HG03571 (cell line): ENCODE results near the gene TUBB4A.
"Not testable (repeated sequence)": the region's sequence is repeated elsewhere in the genome, so short reads cannot be mapped to it uniquely, and the experiment has no call there.

Source experiments
- ATAC-seq: cut with Tn5 transposase; IDR thresholded peaks from one replicate; pipeline ENCODE4 v1.9.1; 2021; ENCODE audit not compliant: unreplicated experiment

The TUBB4A gene

GRCh38 chr19:6501740-6502648 is at the start of gene TUBB4A:
TUBB4A (minus strand) TSS chr19:6502309; CDS start chr19:6502212, 97 bp downstream.
- ATAC-seq: no peak

DNA sequence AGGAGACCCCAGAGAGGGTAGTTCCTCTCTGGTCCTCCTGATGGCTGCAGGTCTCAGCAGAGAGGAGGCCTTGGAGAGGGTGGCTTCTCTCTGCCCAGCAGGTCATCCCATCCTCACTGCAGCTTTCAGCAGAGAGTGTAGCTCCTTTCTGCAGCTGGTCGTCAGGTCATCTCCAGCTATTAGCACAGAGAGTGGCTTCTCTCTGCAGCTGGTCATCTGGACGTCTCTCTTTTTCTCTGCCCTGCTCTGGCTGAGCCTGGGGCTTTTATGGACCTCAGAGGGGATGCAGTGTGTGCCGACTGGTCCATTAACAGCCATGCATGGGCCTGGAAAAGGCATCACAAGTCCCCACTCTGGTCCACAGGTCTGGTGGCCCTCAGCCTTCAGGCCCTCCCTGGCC is 49.0 kb upstream of the TUBB4A start:
- no peak for ATAC-seq

DNA sequence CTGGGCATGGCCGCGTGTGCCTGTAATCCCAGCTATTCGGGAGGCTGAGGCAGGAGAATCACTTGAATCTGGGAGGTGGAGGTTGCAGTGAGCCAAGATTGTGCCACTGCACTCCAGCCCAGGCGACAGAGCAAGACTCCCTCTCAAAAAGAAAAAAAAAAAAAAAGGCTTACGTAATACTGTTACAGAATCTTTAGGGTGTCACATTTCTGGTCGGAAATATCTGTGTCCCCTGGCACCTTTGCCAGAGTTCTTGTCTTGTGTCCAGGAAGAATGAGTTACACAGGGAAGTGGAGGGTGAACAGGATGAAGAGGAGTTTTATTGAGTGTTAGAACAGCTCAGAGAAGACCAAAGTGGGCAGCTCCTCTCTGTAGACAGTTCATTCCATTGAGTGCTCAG is 48.6 kb upstream of the TUBB4A start:
- not testable (repeated sequence) for ATAC-seq

- ATAC-seq: no peak
Observed at GRCh38 chr19:6543866-6544347, 41.8 kb upstream of the TUBB4A start.

DNA sequence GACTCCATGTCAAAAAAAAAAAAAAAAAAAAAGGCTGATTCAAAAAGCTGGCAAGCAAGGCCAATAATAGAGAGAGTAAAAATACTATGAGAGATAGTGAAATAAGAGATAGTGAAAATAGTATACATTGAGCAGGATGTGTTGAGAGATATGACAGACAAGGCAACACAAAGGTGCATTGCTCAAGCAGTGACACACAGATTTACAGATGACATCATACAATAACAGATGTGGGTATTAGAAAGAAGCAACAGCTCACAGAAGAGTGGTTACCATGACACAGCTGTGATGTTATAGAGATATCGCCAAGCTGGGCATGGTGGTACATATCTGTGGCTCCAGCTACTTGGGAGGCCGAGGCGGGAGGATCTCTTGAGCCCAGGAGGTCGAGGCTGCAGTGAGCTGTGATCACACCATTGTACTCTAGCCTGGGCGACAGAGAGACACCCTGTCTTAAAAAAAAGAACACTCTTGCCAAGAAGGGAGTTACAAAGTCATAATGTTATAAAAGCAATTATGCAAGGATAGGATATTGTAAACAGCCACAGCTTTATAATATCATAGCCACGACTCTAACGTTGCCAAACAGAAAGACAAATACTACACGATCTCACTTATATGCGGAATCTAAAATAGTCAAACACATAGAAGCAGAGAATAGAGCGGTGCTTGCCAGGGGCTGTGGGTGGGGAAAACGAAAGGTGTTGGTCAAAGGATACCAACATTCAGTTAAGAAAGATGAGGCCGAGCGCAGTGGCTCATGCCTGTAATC is 39.0 kb upstream of the TUBB4A start:
- no peak for ATAC-seq

- ATAC-seq: no peak
Observed at GRCh38 chr19:6539514-6539913, 37.4 kb upstream of the TUBB4A start.

GRCh38 chr19:6535558-6536137 is 33.5 kb upstream of the TUBB4A start:
- ATAC-seq: no peak

DNA sequence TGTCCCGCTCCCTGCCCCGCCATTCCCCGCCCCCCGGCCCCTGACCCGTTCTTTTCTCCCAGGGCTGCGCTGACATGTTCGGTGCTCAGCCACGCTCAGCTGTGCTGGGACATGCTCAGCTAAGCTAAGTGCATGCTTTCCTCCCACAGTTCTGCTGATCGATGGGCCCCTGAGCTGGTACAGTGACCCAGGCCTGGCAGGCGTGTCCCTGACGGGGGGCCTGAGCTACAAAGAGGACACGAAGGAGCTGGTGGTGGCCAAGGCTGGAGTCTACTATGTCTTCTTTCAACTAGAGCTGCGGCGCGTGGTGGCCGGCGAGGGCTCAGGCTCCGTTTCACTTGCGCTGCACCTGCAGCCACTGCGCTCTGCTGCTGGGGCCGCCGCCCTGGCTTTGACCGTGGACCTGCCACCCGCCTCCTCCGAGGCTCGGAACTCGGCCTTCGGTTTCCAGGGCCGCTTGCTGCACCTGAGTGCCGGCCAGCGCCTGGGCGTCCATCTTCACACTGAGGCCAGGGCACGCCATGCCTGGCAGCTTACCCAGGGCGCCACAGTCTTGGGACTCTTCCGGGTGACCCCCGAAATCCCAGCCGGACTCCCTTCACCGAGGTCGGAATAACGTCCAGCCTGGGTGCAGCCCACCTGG is 32.5 kb upstream of the TUBB4A start:
- ATAC-seq: no peak

DNA sequence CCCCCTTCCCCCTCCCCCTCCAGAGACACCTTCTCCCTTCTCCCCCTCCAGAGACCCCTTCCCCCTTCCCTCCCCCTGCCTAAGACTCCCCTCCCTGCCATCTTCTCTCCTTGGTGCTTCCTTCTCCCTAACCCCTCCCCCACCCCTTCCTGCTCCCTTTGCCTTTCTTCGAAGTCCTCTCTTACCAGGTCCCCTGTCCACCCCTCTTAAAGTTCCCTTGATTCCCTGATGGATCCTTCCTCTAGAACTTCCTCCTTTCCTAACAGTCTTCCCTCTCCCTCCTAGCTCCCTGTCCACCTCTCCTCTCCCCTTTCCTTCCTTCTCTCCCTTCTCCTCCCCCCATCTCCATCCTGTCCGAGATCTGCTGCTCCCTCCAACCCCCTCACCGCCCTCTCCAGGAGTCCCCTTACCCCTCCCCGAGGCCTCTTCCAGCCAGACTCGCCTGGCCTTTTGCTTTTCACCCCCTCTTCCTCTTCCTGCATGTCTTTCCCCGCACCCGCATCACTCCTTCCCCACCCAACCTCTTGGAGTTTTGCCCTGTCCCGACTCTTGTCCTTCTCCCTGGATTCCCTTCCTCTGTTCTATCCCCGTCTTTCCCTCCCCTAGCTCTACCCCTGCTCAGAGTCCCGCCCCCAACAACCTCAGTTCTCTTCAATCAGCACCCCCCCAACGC is 31.8 kb upstream of the TUBB4A start:
- ATAC-seq: no peak

- no peak for ATAC-seq
Observed at GRCh38 chr19:6533000-6533328, 30.9 kb upstream of the TUBB4A start.

- no peak for ATAC-seq
Observed at GRCh38 chr19:6532244-6532999, 30.3 kb upstream of the TUBB4A start.

- ATAC-seq: no peak
Observed at GRCh38 chr19:6531956-6532243, 29.8 kb upstream of the TUBB4A start.

DNA sequence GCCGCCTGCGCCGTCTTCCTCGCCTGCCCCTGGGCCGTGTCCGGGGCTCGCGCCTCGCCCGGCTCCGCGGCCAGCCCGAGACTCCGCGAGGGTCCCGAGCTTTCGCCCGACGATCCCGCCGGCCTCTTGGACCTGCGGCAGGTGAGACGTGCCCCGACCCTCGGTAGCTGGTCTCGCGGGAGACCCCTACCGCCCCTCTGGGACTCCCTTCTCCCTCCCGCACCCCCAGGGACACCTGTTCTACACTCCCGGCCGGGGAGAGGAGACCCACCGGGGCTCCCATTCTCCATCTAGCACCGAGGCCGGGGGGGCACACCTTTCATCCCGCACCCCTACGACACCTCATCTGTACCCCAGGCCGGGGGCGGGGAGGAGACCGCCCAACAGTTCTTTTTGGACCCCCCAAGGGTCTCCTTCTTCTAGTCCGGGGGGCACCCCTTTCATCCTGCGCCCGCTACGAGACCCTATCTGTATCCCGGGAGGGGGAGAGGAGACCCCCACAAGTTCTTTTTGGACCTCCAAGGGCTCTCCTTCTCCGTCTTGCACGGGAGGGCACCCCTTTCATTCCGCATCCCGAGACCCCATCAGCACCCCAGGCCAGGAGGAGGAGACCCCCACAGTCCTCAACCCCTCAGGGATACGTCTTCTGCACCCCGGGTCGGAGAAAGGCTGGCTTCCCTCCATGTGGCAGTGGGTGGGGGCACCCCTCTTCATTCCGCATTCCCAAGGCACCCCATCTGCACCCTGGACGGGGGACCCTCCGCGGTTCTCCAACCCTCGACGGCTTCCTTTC is 29.2 kb upstream of the TUBB4A start:
- ATAC-seq: no peak

DNA sequence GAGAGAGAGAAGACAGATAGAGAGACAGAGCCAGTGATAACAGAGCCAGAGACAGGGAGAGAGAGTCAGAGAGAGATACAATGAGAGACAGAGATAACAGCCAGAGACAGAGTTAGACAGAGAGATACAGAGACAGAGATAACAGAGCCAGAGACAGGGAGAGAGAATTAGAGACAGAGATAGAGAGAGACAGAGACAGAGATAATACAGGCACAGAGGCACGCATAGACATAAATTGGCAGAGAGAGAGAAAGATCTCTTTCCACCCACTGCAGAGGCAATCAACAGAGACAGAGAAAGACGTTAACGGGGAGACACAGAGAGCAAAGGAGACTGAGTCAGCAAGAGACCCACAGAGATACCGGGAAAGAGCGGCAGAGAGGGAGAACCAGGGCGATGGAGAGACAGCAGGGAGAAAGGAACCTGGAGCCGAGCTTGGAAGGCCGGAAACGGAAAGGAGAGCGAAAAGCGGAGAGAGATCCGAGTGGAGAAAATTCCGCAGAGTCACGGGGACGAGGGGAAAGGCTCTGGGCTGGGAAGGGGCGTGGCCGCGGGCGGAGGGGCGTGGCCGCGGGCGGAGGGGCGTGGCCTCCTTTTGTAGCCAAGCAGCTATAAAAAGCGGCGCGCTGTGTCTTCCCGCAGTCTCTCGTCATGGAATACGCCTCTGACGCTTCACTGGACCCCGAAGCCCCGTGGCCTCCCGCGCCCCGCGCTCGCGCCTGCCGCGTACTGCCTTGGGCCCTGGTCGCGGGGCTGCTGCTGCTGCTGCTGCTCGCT is 28.5 kb upstream of the TUBB4A start, which contains the start of gene TNFSF9:
Gene TNFSF9, plus strand, starts transcription at position 641 of the 777 bp plus-strand sequence. Its CDS starts 11 bp downstream, at position 652.
- ATAC-seq: peak; percentile 20

- ATAC-seq: no peak
Observed at GRCh38 chr19:6529937-6530385, 27.9 kb upstream of the TUBB4A start.

GRCh38 chr19:6529351-6529750 is 27.2 kb upstream of the TUBB4A start:
- ATAC-seq: no peak

DNA sequence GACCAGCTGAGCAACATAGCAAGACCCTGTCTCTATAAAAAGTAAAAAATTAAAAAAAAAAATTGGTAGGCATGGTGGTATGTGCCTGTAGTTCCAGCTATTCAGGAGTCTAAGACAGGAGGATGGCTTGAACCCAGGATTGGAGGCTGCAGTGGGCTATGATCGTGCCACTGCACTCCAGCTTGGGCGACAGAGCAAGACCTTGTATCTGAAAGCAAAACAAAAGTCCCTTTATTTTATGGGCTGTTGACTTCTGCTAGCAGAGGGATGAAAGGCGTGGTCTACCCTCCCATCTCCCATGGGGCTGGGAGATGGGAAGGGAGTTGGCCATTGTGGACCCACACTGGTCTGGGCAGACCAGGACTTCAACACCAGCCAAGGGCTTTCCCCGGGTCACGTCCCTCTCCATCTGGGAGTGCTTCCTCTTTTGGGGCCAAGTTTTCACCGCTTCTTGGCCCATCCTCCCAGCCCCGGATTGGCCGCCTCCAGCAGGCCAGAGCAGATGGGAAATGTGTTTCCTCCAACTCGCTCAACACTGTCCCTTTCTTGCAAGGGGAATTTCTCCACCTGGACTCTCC is 26.5 kb upstream of the TUBB4A start:
- ATAC-seq: peak; percentile 7
